LNCAP (cell line): ENCODE measurements around the gene SDK2.

ENCODE experiments used
- CTCF ChIP-seq: fragments of 450-650 bp; IDR thresholded peaks from 2 replicates; pipeline ENCODE4 v1.5.1; 2017; ENCODE audit warnings: mild to moderate bottlenecking

Gene SDK2

DNA sequence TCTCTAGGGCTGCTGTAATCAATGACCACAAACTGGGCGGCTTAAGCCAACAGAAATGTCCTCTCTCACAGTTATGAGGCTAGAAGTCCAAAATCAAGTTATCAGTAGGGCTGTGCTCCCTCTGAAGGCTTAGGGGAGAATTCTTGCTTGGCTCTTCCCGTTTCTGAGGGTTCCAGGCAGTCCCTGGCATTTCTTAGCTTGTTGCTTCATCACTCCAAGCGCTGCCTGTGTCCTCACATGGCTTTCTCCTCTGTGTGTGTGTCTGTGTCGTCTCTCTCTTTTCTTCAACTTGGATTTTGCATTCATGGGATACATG is 318.8 kb downstream of the SDK2 start:
- no peak for TF ChIP-seq CTCF

GRCh38 chr17:73324711-73325526 is 319.3 kb downstream of the SDK2 start:
- TF ChIP-seq CTCF: no peak

- no peak for TF ChIP-seq CTCF
These were observed 320.1 kb downstream of the SDK2 start for GRCh38 chr17:73324160-73324475.

DNA sequence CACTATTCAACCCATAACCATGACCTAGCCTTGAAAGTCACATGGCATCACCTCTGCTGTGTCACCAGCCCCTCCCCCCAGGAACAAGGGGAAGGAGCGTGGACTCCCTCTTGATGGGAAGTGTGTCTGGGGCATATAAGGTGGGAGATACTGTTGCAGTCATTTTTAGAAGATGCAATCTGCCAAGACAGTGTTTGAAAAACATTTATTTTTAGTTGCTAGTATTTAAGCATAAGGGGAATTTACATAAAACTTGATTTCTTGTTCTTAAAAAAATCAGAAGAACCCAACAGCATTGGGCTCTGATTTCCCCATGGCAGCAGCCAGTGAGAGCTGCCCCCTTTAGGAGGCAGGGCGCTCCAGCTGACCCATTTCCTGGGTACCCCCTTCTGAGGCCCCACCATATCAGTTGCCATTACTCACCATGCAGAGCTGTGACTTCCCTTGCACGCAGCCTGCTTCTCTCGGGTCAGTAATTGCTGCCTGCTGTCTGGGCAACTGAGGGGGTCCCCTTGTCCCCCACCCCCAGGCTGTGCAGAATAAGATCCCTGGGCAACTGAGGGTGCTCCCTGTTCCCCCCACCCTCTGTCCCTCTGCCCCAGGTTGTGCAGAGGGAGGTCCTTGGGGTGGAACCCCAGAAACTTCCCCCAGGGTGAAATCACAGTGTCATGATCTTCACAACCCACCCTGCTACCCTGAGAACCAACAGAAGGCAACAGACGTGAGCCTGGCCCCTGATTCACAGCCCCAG is 320.7 kb downstream of the SDK2 start:
- TF ChIP-seq CTCF: no peak

DNA sequence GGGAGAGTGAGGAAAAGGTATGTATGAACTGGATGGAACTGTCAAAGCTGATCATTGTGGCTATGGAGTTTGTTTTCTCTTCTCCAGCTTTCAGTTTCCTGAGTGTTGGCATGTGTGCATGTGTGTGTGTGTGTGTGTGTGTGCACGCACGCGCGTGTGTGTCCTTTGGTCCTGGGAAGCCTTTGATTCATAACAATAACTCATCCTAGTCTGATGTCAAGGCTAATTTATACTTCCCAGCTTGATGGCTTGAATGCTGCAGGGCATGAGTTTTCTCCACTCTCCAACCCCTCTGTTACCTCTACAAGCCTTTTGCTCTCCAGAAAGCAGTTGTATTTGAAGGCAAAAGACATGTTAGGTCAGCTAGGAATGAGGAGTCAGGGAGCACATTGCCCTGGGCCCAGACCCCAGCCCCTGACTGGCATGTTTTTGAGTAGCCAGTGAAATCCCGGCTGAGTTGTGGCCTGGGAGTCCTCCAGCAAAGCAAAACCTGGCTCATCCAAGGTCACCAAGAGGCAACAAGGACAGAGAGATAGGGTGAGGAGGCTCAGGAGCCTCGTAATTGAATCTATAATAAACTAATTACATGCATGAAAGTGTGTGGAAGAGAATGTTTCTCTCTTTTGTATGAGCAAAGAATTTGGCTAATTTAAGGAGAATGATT is 323.5 kb downstream of the SDK2 start:
- TF ChIP-seq CTCF: no peak

- no peak for TF ChIP-seq CTCF
These were observed 324.5 kb downstream of the SDK2 start for GRCh38 chr17:73319766-73320165.

DNA sequence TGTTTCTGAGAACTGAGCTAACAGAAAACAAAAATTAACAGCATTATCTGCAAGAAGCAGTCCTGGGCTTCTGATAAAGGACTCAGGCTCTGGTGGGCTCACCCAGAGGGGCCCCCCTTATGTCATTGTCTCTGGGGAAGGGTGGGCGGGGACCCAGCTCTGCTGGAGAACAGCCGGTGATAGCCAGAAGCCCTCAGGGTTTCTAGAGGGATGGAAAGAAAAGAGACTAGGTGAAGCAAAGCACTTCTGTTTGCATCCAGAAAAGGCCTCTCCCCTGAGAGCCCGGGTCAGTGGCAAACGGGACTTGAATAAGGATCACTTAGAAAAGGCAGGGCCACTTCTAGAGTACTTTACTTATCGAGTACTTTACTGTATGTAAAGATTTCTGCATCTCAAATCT is 325.4 kb downstream of the SDK2 start:
- no peak for TF ChIP-seq CTCF
